22Rv1 (cell line): ENCODE results near the gene CNTN4.

ENCODE experiments used
- CTCF ChIP-seq: fragments of 450-650 bp; IDR thresholded peaks from 2 replicates; pipeline ENCODE4 v1.5.1; 2017; ENCODE audit warnings: mild to moderate bottlenecking
- ZFX ChIP-seq: fragments of 450-650 bp; IDR thresholded peaks from 2 replicates; pipeline ENCODE4 v1.6.1; 2017; ENCODE audit warnings: antibody characterized with exemption, borderline replicate concordance

GRCh38 chr3:2099028-2099671 is 484 bp downstream of the CNTN4 start:
- TF ChIP-seq CTCF: no peak
- no peak for TF ChIP-seq ZFX
